Right lobe of liver (tissue), 6 donors: ENCODE results near the gene SYMPK. TPM values are rescaled to one million over a fixed set of nuclear protein-coding genes. Genes with fewer than 3 reads are reported as not detected.

Experiments used
- ATAC-seq, 4 donors: fragments of 200-7000 bp; cut with Tn5 transposase; one replicate each; pipeline ENCODE4 v1.9.1; 2020; ENCODE audit warnings: mild to moderate bottlenecking in 4 of 4, moderate library complexity in 4 of 4
- DNase-seq, 3 donors: peaks; one replicate each; pipeline ENCODE4 v3.0.0-alpha.2; 2020
- H3K27ac ChIP-seq, 3 donors: fragments of 200-600 bp; one replicate each; pipeline ENCODE4 v1.8.0; 2022
- H3K27me3 ChIP-seq, 2 donors: fragments of 200-600 bp; one replicate each; pipeline ENCODE4 v1.8.0; 2022
- H3K36me3 ChIP-seq, 4 donors: fragments of 200-600 bp; sonication (generic) in 1 of 4; one replicate each; pipeline versions ENCODE4 v1.5.1 to v1.8.0; 2017 to 2022; ENCODE audit warnings: control low read depth in 1 of 4
- H3K4me1 ChIP-seq, 4 donors: fragments of 200-600 bp; sonication (generic) in 1 of 4; one replicate each; pipeline versions ENCODE4 v1.5.1 to v1.8.0; 2017 to 2022; ENCODE audit warnings: control low read depth in 1 of 4
- H3K4me3 ChIP-seq, 3 donors: fragments of 200-600 bp; one replicate each; pipeline ENCODE4 v1.8.0; 2022
- H3K9me3 ChIP-seq, 4 donors: fragments of 200-600 bp; sonication (generic) in 1 of 4; one replicate each; pipeline versions ENCODE4 v1.5.1 to v1.8.0; 2017 to 2022; ENCODE audit warnings: control low read depth in 1 of 4
- CTCF ChIP-seq, 4 donors: fragments of 200-600 bp in 3 of 4; fragments of 450-650 bp in 1 of 4; IDR thresholded peaks; one replicate each; pipeline versions ENCODE4 v1.5.1 to v1.8.0; 2016 to 2022; ENCODE audit warnings: antibody characterized with exemption in 4 of 4, mild to moderate bottlenecking in 2 of 4
- POLR2A ChIP-seq: fragments of 450-650 bp; IDR thresholded peaks from one replicate; pipeline ENCODE4 v1.6.1; 2017; ENCODE audit warnings: antibody characterized with exemption, mild to moderate bottlenecking
- WGBS: methylation state at CpG from one replicate; pipeline ENCODE4 v1.1.6; 2018; ENCODE audit warnings: low coverage, low lambda C conversion rate; ENCODE audit not compliant: insufficient coverage; ENCODE audit errors: missing lambda C conversion rate; 5-methylcytosine and 5-hydroxymethylcytosine counted together
- intact Hi-C, 2 donors: fragments of 100-400 bp; cut with DNase I; formaldehyde crosslinking; loops; one replicate each; pipeline versions ENCODE4 v1.11.2 to v1.14.1; 2022
- total RNA-seq, 6 experiments: library from RNA; depleted of rRNA in 2 of 6; stranded (reverse); fragments of >200 nt in 2 of 6; fragmentation: NEBNext Ultra II Directional in 3 of 6; extraction: Animal tissue kit (Norgen Biotek cat#: 25700) in 3 of 6; gene quantifications; one replicate each; pipeline versions ENCODE4 v1.1.0 to v1.2.4, GENCODE V29; 2016 to 2023
- donor health status: DM: no; HTN: yes; CAD: no.
- donor health status: DM: no; HTN: no; CAD: no.
- donor health status: DM: no; HTN: no; CAD: no.
- donor health status: DM: no; HTN: yes; CAD: no.
- donor health status: DM: no; HTN: yes; CAD: no.

The SYMPK gene
- total RNA-seq, 6 experiments from 2014 or later, result 31.1 to 50.1 (median 42.0) TPM

- Histone ChIP-seq H3K9me3 (no peaks in the 10 kb centered on the region), H3K27me3 (no peaks in the 10 kb centered on the region), H3K36me3 (no peaks in the 10 kb centered on the region), H3K4me1 (peaks cover 0 to 9% (median 0%) of the 10 kb centered on the region in 4 donors), H3K4me3 (no peak overlapping the region), H3K27ac (no peak overlapping the region)
- ATAC-seq, result no peak
- intact Hi-C loops, result no loop called here
- 100% methylated on average over 1 of the region's 21 CpGs for WGBS
- DNase-seq, result no peak
- TF ChIP-seq CTCF (IDR thresholded peaks at IDR 0.05), result no peak
- no peak for TF ChIP-seq POLR2A
Measured at GRCh38 chr19:45786533-45786894, 76.4 kb downstream of the SYMPK start.

GRCh38 chr19:45785781-45786532 is 77.0 kb downstream of the SYMPK start:
- DNase-seq (peak in 1 of 3 donors; percentile 55), ATAC-seq (no peak)
- no peaks in the 10 kb centered on the region for H3K36me3 ChIP-seq

GRCh38 chr19:45785097-45785496 is 77.8 kb downstream of the SYMPK start:
- intact Hi-C loops, result no loop called here
- no peak for TF ChIP-seq CTCF (IDR thresholded peaks at IDR 0.05)
- TF ChIP-seq POLR2A, result no peak
- Histone ChIP-seq H3K4me1 (no peaks in the 10 kb centered on the region), H3K27ac (no peak overlapping the region), H3K27me3 (no peaks in the 10 kb centered on the region), H3K9me3 (no peaks in the 10 kb centered on the region), H3K4me3 (no peak overlapping the region), H3K36me3 (no peaks in the 10 kb centered on the region)
- DNase-seq (no peak), ATAC-seq (no peak)
- 68% methylated on average over 4 of the region's 5 CpGs for WGBS

More at GRCh38 chr19:45785781-45786532, 77.0 kb downstream of the SYMPK start:
- Histone ChIP-seq H3K4me3 (no peak overlapping the region), H3K4me1 (peaks cover 0 to 3% (median 0%) of the 10 kb centered on the region in 4 donors), H3K9me3 (no peaks in the 10 kb centered on the region), H3K27ac (no peak overlapping the region), H3K27me3 (no peaks in the 10 kb centered on the region)
- no peak for TF ChIP-seq CTCF (IDR thresholded peaks at IDR 0.05)
- no peak for TF ChIP-seq POLR2A
- intact Hi-C loops, result no loop called here
- 90% methylated on average over 7 of the region's 57 CpGs for WGBS

- Histone ChIP-seq H3K9me3 (no peaks in the 10 kb centered on the region), H3K27me3 (no peaks in the 10 kb centered on the region), H3K27ac (no peak overlapping the region), H3K4me1 (peaks cover 0 to 5% (median 0%) of the 10 kb centered on the region in 4 donors), H3K4me3 (no peak overlapping the region), H3K36me3 (no peaks in the 10 kb centered on the region)
- TF ChIP-seq POLR2A, result no peak
- no peak for TF ChIP-seq CTCF (IDR thresholded peaks at IDR 0.05)
- ATAC-seq, result no peak
- no CpG with 5 or more reads among the region's 4 CpGs for WGBS
- no peak for DNase-seq
- intact Hi-C loops, result no loop called here
Measured at GRCh38 chr19:45784096-45784495, 78.9 kb downstream of the SYMPK start.
